ENCODE measurements around the gene PRKCE. TPM values are rescaled to one million over a fixed set of nuclear protein-coding genes. Genes with fewer than 3 reads are reported as not detected.
"Not testable (repeated sequence)": the region's sequence is repeated elsewhere in the genome, so short reads cannot be mapped to it uniquely, and the experiment has no call there.

PRKCE gene
- total and polyA plus RNA-seq, 2 experiments from 2014 or later = 9.6 to 11.9 TPM

DNA sequence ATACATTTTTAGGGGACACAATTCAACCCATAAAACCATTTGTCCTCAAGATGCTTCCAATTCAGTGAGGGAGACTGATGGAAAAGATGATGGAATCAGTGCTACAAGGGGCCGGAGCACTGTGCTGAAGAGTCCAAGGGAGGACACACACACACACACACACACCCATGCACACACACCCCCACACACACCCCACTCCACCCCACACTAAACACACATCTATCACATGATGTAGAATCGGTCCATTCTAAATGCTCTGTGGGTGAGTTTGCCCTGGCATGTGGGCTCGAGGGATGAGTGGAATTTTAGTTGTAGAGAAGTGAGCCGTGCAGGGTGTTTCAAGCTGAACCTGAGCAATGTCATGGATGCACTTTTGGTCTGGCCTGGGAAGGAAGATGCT lies 41.1 kb downstream of the PRKCE start:
- H4K20me1 ChIP-seq (ENCODE audit: insufficient read depth, poor library complexity, severe bottlenecking) = no peaks in the 10 kb centered on the region
- H3K27me3 ChIP-seq = no peaks in the 10 kb centered on the region
- H3K27ac ChIP-seq = no peak overlapping the region
- H3K9me3 ChIP-seq (ENCODE audit: low read depth) = no peaks in the 10 kb centered on the region
- WGBS (ENCODE audit: low lambda C conversion rate, missing lambda C conversion rate) = 95% methylated on average over 4 of the region's 4 CpGs
- H3K4me1 ChIP-seq (ENCODE audit: insufficient read depth) = no peaks in the 10 kb centered on the region
- TF ChIP-seq EZH2phosphoT487 (IDR thresholded peaks at IDR 0.05; ENCODE audit: low read depth, severe bottlenecking, unreplicated experiment) (no peak), EZH2 (IDR thresholded peaks at IDR 0.05; ENCODE audit: borderline replicate concordance) (no peak)
- TF ChIP-seq, protein P1, sequence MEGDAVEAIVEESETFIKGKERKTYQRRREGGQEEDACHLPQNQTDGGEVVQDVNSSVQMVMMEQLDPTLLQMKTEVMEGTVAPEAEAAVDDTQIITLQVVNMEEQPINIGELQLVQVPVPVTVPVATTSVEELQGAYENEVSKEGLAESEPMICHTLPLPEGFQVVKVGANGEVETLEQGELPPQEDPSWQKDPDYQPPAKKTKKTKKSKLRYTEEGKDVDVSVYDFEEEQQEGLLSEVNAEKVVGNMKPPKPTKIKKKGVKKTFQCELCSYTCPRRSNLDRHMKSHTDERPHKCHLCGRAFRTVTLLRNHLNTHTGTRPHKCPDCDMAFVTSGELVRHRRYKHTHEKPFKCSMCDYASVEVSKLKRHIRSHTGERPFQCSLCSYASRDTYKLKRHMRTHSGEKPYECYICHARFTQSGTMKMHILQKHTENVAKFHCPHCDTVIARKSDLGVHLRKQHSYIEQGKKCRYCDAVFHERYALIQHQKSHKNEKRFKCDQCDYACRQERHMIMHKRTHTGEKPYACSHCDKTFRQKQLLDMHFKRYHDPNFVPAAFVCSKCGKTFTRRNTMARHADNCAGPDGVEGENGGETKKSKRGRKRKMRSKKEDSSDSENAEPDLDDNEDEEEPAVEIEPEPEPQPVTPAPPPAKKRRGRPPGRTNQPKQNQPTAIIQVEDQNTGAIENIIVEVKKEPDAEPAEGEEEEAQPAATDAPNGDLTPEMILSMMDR (IDR thresholded peaks at IDR 0.05; ENCODE audit: poor library complexity) = no peak
- no peak overlapping the region for H2AFZ ChIP-seq
- H3K36me3 ChIP-seq (replicated peaks; ENCODE audit: insufficient read depth, low read depth) = no peaks in the 10 kb centered on the region
- peaks cover 7% of the 10 kb centered on the region for H3K79me2 ChIP-seq
- DNase-seq (ENCODE audit: low spot score) = no peak
- H3K4me2 ChIP-seq = no peak overlapping the region
- H3K9me2 ChIP-seq (replicated peaks; ENCODE audit: insufficient read depth) = no peaks in the 10 kb centered on the region
- no peak overlapping the region for H3K4me3 ChIP-seq

DNA sequence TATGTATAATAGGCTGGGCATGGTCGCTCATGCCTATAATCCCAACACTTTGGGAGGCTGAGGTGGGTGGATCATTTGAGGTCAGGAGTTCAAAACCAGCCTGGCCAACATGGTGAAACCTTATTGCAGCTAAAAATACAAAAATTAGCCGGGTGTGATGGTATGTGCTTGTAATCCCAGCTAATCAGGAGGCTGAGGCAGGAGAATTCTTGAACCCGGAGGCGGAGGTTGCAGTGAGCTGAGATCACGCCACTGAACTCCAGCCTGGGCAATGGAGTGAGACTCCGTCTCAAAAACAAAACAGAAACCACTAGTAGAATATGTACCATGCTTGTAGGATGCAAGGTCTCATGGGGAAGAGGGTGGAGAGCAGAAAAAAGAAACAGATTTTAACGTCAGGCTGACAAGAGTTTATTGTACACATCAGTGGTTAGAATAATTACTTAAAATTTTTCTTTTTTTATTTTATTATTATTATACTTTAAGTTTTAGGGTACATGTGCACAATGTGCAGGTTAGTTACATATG lies 44.1 kb downstream of the PRKCE start:
- H3K9me2 ChIP-seq (replicated peaks; ENCODE audit: insufficient read depth); H3K36me3 ChIP-seq (replicated peaks; ENCODE audit: insufficient read depth, low read depth); H3K9me3 ChIP-seq (ENCODE audit: low read depth); H3K27ac ChIP-seq; H3K4me1 ChIP-seq (ENCODE audit: insufficient read depth); H3K79me2 ChIP-seq; DNase-seq (ENCODE audit: low spot score); H3K4me2 ChIP-seq; H2AFZ ChIP-seq; H3K4me3 ChIP-seq; H3K27me3 ChIP-seq; H4K20me1 ChIP-seq (ENCODE audit: insufficient read depth, poor library complexity, severe bottlenecking): not testable (repeated sequence)
- 88% methylated on average over 7 of the region's 7 CpGs for WGBS (ENCODE audit: low lambda C conversion rate, missing lambda C conversion rate)

DNA sequence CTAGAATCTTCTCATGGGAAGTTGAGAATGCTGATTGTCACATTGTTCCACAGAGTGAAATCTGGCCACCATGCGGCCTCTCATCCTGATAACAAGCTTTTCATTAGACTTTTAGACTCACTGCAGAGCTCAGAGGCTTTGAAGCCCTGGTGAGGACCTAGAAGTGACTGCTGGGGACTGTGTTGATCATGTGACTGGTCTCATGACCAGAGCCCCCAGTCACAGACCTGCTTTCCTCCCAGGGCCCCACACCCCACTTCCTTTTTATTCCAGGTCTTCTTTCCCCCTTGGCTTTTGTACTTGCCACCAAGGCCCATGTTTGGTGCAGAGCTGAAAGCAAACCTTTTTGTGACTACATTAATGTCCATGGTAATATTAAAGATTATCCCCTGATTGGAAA lies 45.2 kb downstream of the PRKCE start:
- Histone ChIP-seq H4K20me1 (ENCODE audit: insufficient read depth, poor library complexity, severe bottlenecking) (no peaks in the 10 kb centered on the region), H3K4me1 (ENCODE audit: insufficient read depth) (peaks cover 7% of the 10 kb centered on the region), H3K9me2 (replicated peaks; ENCODE audit: insufficient read depth) (no peaks in the 10 kb centered on the region), H3K4me2 (no peak overlapping the region), H3K79me2 (peaks cover 4% of the 10 kb centered on the region), H3K9me3 (ENCODE audit: low read depth) (no peaks in the 10 kb centered on the region), H3K27me3 (no peaks in the 10 kb centered on the region), H2AFZ (no peak overlapping the region), H3K27ac (no peak overlapping the region), H3K36me3 (replicated peaks; ENCODE audit: insufficient read depth, low read depth) (no peaks in the 10 kb centered on the region), H3K4me3 (no peak overlapping the region)
- TF ChIP-seq EZH2phosphoT487 (IDR thresholded peaks at IDR 0.05; ENCODE audit: low read depth, severe bottlenecking, unreplicated experiment) (no peak), EZH2 (IDR thresholded peaks at IDR 0.05; ENCODE audit: borderline replicate concordance) (no peak)
- TF ChIP-seq, protein P1 (IDR thresholded peaks at IDR 0.05; ENCODE audit: poor library complexity) = no peak
- no peak for DNase-seq (ENCODE audit: low spot score)
- 88% methylated on average over 1 of the region's 1 CpG for WGBS (ENCODE audit: low lambda C conversion rate, missing lambda C conversion rate)

DNA sequence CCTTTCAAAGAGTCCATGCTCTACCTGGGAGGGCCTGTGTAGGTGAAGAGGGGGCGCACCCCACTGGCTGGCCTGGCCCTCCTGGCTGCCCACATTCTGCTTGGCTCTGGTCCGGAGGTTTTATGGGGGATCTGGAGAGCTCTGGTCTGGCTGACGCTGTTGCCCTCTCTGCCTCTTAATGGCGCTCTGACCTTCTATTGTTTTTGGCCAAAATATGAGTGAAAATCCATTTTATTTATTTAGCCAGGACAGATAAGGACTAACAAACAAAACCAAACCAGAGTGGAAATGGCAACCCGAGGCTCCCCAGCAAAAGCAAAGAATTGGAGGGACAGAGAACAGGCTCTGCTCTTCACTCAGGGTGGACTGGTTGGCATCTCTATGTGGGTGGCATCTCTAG lies 45.7 kb downstream of the PRKCE start:
- 91% methylated on average over 5 of the region's 5 CpGs for WGBS (ENCODE audit: low lambda C conversion rate, missing lambda C conversion rate)

More for the DNA sequence above, 45.7 kb downstream of the PRKCE start:
- Histone ChIP-seq H3K36me3 (replicated peaks; ENCODE audit: insufficient read depth, low read depth) (no peaks in the 10 kb centered on the region), H3K4me1 (ENCODE audit: insufficient read depth) (peaks cover 7% of the 10 kb centered on the region), H3K27me3 (no peaks in the 10 kb centered on the region), H4K20me1 (ENCODE audit: insufficient read depth, poor library complexity, severe bottlenecking) (no peaks in the 10 kb centered on the region), H3K9me3 (ENCODE audit: low read depth) (no peaks in the 10 kb centered on the region), H3K27ac (no peak overlapping the region), H3K4me2 (no peak overlapping the region), H2AFZ (no peak overlapping the region), H3K4me3 (no peak overlapping the region), H3K79me2 (peaks cover 3% of the 10 kb centered on the region), H3K9me2 (replicated peaks; ENCODE audit: insufficient read depth) (no peaks in the 10 kb centered on the region)
- DNase-seq (ENCODE audit: low spot score) = no peak
- TF ChIP-seq EZH2phosphoT487 (IDR thresholded peaks at IDR 0.05; ENCODE audit: low read depth, severe bottlenecking, unreplicated experiment) (no peak), EZH2 (IDR thresholded peaks at IDR 0.05; ENCODE audit: borderline replicate concordance) (no peak)
- TF ChIP-seq, protein P1 (IDR thresholded peaks at IDR 0.05; ENCODE audit: poor library complexity) = no peak
